AG09309 (cell line): ENCODE measurements around the gene VIL1.
A peak's percentile ranks its signal among the peaks of the same experiment; 100 is the strongest.

Experiments used
- DNase-seq: peaks from one replicate; pipeline ENCODE4 v3.0.0-alpha.2; 2010; ENCODE audit warnings: low read depth
- H3K4me3 ChIP-seq: 2 replicates; pipeline ENCODE4 v1.5.1; 2011; ENCODE audit warnings: mild to moderate bottlenecking, low read depth, low read length, moderate library complexity; ENCODE audit not compliant: control insufficient read depth
- TF ChIP-seq, protein P1 (sequence below): IDR thresholded peaks from 2 replicates; pipeline ENCODE4 v1.5.1; 2011; ENCODE audit warnings: mild to moderate bottlenecking, low read depth, low read length, inconsistent platforms; ENCODE audit not compliant: insufficient read depth, control insufficient read depth; ENCODE audit errors: missing control alignments

The VIL1 gene

DNA sequence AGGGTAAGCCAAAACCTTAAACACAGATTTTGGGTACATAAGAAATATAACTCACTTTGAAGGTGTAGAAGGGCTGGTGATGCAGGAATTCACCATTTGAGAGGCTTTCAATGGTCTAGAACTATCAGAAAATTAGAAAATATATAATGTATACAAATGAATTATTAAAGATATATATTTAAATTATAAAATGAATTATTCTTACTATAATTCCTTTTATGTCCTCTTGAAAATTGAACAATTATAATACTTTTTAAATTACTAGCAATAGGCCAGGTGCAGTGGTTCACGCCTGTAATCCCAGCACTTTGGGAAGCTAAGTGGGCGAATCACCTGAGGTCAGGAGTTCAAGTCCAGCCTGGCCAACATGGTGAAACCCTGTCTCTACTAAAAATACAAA, 60.7 kb downstream of the VIL1 start:
- no peak for DNase-seq
- no peak overlapping the region for H3K4me3 ChIP-seq
- TF ChIP-seq, protein P1, sequence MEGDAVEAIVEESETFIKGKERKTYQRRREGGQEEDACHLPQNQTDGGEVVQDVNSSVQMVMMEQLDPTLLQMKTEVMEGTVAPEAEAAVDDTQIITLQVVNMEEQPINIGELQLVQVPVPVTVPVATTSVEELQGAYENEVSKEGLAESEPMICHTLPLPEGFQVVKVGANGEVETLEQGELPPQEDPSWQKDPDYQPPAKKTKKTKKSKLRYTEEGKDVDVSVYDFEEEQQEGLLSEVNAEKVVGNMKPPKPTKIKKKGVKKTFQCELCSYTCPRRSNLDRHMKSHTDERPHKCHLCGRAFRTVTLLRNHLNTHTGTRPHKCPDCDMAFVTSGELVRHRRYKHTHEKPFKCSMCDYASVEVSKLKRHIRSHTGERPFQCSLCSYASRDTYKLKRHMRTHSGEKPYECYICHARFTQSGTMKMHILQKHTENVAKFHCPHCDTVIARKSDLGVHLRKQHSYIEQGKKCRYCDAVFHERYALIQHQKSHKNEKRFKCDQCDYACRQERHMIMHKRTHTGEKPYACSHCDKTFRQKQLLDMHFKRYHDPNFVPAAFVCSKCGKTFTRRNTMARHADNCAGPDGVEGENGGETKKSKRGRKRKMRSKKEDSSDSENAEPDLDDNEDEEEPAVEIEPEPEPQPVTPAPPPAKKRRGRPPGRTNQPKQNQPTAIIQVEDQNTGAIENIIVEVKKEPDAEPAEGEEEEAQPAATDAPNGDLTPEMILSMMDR = no peak

DNA sequence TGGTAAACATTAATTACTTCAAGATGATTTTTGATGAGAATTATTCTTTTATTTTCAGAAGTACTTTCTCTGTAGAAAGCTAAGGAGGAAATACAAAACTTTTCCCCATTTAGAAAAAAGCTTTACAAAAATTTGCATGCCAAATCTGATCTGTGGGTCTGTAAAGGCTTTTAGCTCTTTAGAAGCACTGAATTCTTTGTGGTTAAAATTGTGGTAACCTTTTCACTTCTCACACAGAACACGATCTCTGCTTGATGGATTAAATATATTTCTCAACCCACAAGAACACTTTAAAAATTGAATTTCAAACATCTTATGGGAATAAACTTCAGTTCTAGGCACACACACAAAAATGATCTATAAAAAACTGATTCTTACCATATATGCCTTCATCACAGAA, 63.7 kb downstream of the VIL1 start:
- TF ChIP-seq, protein P1 = no peak
- DNase-seq = no peak
- no peak overlapping the region for H3K4me3 ChIP-seq

DNA sequence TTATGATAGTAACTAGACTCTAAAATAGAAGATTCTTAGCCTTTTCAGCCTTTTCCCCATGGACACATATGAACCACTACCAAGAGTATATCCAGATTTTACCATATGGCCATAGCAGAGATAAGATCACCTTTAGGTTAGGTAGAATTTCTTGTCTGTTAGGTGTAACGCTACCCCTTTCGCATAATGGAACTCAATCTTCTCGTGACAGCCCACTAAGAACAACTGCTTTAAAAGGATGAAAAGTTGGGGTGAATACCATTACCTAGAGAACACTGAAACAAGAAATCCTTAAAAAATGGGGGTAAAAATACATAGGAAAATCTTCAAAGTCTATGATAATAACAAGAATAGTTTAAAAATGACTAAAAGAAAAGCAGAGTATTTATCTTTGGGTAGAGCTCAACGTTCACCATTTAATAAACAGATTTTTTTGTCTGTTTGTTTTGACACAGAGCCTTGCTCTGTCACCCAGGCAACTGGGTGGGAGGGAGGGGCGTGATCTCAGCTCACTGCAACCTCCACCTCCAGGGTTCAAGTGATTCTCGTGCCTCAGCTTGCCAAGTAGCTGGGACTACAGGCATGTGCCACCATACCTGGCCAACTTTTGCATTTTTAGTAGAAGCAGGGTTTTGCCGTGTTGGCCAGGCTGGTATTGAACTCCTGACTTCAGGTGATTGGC, 67.2 kb downstream of the VIL1 start:
- TF ChIP-seq, protein P1 = no peak
- H3K4me3 ChIP-seq = no peak overlapping the region
- DNase-seq = no peak

DNA sequence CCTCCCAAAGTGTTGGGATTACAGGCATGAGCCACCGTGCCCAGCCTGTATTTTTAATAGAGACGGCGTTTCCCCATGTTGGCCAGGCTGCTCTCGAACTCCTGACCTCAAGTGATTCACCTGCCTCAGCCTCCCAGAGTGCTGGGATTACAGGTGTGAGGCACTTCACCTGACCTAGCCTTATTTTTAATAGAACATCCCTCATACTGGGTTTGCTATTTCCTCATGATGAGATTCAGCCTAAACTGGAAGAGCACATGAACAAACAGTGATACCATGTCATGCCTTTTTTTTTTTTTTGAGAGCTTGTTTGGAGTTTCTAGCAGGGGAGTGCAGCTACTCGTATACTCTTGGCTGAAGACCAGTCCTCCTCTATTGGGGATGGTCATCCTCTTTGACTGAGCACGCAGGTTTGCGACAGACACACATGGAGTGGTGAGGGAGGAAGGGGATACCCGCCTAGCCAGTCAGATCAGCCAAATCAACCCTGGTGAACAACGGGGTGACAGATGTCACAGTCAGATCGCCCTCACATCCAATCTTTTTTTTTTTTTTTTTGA, 81.7 kb downstream of the VIL1 start:
- H3K4me3 ChIP-seq = no peak overlapping the region
- TF ChIP-seq, protein P1 = no peak
- no peak for DNase-seq

DNA sequence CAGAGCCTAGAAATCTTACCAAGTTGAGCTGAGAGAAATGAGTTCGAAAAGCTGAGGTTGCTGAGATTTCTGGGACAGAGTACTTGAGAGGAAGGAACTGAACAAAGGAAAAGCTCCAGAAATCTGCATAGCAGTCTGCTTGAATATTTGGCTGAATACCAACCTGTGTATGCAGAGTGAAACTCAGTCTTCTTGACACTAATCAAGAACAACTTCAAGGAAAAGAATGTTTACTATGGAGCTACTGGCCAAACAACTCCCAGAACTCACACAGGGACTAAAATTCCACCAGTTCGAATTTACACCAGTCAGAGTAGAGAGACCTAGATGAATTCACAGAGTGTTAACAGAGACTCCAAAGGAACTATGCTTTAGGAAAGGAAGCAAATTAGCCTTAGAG, 82.7 kb downstream of the VIL1 start:
- peak; percentile 13 for DNase-seq
- TF ChIP-seq, protein P1 = no peak
- H3K4me3 ChIP-seq = no peak overlapping the region
